Kidney tubule cell (primary cell): ENCODE measurements around the gene MAD2L1BP.

Experiments
- DNase-seq: peaks from one replicate; pipeline ENCODE4 v3.0.0-alpha.2; 2018; ENCODE audit warnings: low spot score

MAD2L1BP gene

GRCh38 chr6:43667245-43668150 is 31.9 kb downstream of the MAD2L1BP start:
- peak; percentile 87 for DNase-seq

GRCh38 chr6:43668151-43669028 is 32.8 kb downstream of the MAD2L1BP start:
- peak; percentile 99 for DNase-seq

GRCh38 chr6:43669050-43669921 is 33.6 kb downstream of the MAD2L1BP start:
- peak; percentile 37 for DNase-seq

- peak; percentile 30 for DNase-seq
These were observed 34.4 kb downstream of the MAD2L1BP start for GRCh38 chr6:43669922-43670622.

GRCh38 chr6:43670623-43670986 is 35.0 kb downstream of the MAD2L1BP start:
- DNase-seq = no peak

GRCh38 chr6:43671011-43671800 is 35.6 kb downstream of the MAD2L1BP start:
- no peak for DNase-seq

- DNase-seq = no peak
These were observed 36.4 kb downstream of the MAD2L1BP start for GRCh38 chr6:43671801-43672690.

- DNase-seq = no peak
These were observed 37.9 kb downstream of the MAD2L1BP start for GRCh38 chr6:43673444-43674084.

- DNase-seq = no peak
These were observed 38.7 kb downstream of the MAD2L1BP start for GRCh38 chr6:43674291-43674690.

GRCh38 chr6:43674921-43675320 is 39.3 kb downstream of the MAD2L1BP start:
- no peak for DNase-seq

GRCh38 chr6:43676962-43677606 is 41.4 kb downstream of the MAD2L1BP start:
- DNase-seq = no peak

GRCh38 chr6:43677759-43678158 is 42.1 kb downstream of the MAD2L1BP start:
- DNase-seq = no peak

GRCh38 chr6:43678341-43678740 is 42.7 kb downstream of the MAD2L1BP start:
- no peak for DNase-seq

GRCh38 chr6:43679057-43679456 is 43.4 kb downstream of the MAD2L1BP start:
- no peak for DNase-seq

- no peak for DNase-seq
These were observed 44.9 kb downstream of the MAD2L1BP start for GRCh38 chr6:43680308-43681200.

GRCh38 chr6:43681303-43681702 is 45.7 kb downstream of the MAD2L1BP start:
- no peak for DNase-seq

GRCh38 chr6:43682724-43683429 is 47.2 kb downstream of the MAD2L1BP start:
- no peak for DNase-seq
